ENCODE results near the gene NCAM1.

The NCAM1 gene

DNA sequence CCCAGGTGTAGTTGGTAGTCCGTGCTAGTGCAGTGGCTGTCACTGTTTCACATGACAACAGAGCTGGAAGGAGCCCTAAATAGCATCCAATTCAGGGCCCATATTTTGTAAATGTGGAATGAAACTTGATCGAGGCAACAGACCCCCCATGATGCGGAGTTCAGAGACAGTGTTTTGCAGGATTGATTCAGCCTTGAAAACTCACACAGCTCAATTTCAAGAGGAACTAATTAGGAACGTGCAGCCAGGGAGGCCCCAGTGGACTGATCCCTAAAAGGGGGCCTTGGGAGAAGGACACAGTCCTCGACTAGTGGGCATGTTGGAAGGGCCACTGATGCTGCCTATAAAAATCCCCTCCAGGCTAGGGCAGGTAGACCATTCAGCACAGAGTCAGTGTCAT is 292.2 kb downstream of the NCAM1 start:
- no peaks in the 10 kb centered on the region for H3K27me3 ChIP-seq (ENCODE audit: control insufficient read depth in 5 of 5, insufficient read depth in 4 of 5, low read length in 5 of 5)
- H3K4me3 ChIP-seq (ENCODE audit: low read depth in 1 of 5, low read length in 5 of 5) = no peak overlapping the region
- no peaks in the 10 kb centered on the region for H3K9me3 ChIP-seq (ENCODE audit: control insufficient read depth in 5 of 5, low read length in 5 of 5)
- H3K4me1 ChIP-seq (ENCODE audit: control insufficient read depth in 5 of 5, insufficient read depth in 5 of 5, low read length in 5 of 5) = no peaks in the 10 kb centered on the region
- no peak overlapping the region for H3K9ac ChIP-seq (ENCODE audit: low read length in 5 of 5)
- H3K36me3 ChIP-seq (ENCODE audit: control insufficient read depth in 5 of 5, insufficient read depth in 5 of 5, low read length in 5 of 5) = no peaks in the 10 kb centered on the region
- H3K27ac ChIP-seq (ENCODE audit: low read depth, low read length) = no peak overlapping the region

DNA sequence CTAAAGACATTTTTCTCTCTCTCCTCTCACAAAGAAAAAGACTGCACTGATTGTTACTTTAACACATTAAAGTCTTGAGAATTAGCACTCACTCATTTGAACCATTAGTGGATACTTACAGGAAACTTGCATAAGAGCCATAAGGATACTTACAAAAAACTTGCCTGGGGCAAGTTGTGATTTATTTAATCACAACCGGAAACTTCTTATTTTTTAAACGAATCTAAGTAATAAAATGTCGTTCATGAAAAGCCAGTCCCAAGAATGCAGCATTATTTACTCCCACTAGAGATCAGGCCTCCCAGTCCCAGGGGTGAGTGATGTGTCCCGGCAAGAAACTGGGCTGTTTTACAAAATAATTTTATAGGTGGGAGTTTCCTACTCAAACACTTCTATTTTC is 293.9 kb downstream of the NCAM1 start:
- no peak overlapping the region for H3K4me3 ChIP-seq (ENCODE audit: low read depth in 1 of 5, low read length in 5 of 5)
- H3K9me3 ChIP-seq (ENCODE audit: control insufficient read depth in 5 of 5, low read length in 5 of 5) = no peaks in the 10 kb centered on the region
- H3K4me1 ChIP-seq (ENCODE audit: control insufficient read depth in 5 of 5, insufficient read depth in 5 of 5, low read length in 5 of 5) = no peaks in the 10 kb centered on the region
- H3K36me3 ChIP-seq (ENCODE audit: control insufficient read depth in 5 of 5, insufficient read depth in 5 of 5, low read length in 5 of 5) = no peaks in the 10 kb centered on the region
- H3K27me3 ChIP-seq (ENCODE audit: control insufficient read depth in 5 of 5, insufficient read depth in 4 of 5, low read length in 5 of 5) = no peaks in the 10 kb centered on the region
- H3K27ac ChIP-seq (ENCODE audit: low read depth, low read length) = no peak overlapping the region
- no peak overlapping the region for H3K9ac ChIP-seq (ENCODE audit: low read length in 5 of 5)

DNA sequence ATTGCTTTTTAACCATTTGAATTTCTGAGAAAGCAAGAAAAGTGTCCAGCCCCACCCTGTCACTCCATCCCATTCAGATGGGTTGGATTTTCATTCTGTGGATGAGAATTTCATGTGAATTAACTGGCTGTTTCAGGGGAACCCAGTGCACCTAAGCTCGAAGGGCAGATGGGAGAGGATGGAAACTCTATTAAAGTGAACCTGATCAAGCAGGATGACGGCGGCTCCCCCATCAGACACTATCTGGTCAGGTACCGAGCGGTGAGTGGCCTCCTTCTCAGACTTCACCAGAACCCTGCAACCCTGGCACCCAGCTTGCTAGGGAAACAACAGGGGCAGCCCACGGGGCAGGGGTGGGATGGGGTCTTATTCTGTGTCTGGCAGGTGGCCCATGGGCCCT is 294.5 kb downstream of the NCAM1 start:
- Histone ChIP-seq H3K9ac (ENCODE audit: low read length in 5 of 5) (no peak overlapping the region), H3K27ac (ENCODE audit: low read depth, low read length) (no peak overlapping the region), H3K4me1 (ENCODE audit: control insufficient read depth in 5 of 5, insufficient read depth in 5 of 5, low read length in 5 of 5) (no peaks in the 10 kb centered on the region), H3K36me3 (ENCODE audit: control insufficient read depth in 5 of 5, insufficient read depth in 5 of 5, low read length in 5 of 5) (no peaks in the 10 kb centered on the region), H3K9me3 (ENCODE audit: control insufficient read depth in 5 of 5, low read length in 5 of 5) (no peaks in the 10 kb centered on the region), H3K4me3 (ENCODE audit: low read depth in 1 of 5, low read length in 5 of 5) (no peak overlapping the region), H3K27me3 (ENCODE audit: control insufficient read depth in 5 of 5, insufficient read depth in 4 of 5, low read length in 5 of 5) (no peaks in the 10 kb centered on the region)

DNA sequence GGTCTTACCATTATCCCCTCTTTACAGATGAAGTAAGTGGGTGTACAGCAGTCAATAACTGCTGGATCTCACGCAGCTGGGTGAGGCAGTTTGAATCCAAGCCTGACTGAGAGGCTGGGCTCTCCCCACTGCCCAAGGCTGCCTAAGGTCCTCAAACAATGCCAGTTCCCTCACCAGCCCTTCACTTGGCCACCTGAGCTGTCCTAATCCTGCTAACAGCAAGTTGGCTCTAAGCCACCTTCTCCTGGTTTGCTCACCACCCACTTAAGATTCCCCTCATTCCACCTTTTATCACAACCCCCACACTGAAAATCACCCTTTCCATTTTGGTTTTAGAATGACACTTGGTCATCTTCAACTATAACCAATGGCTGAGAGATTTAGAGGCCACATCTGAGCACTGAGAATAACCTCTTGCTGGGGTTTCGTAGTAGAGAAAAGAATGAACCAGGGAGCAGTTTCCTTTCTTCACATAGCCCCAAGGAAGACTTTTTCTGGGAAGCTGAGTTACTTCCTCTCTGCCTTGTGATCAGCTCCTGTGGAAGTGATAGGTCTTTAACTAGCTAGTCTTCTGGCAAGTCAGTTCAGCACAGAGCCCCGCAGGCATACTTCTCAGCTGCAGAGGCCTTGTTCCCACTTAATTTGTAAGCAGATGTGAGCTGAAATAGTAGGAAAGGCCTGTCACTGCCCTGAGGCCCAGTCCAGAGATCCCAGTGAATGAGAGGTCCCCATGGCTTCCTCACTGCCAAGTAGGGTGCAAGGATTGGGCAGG is 295.4 kb downstream of the NCAM1 start:
- no peak overlapping the region for H3K27ac ChIP-seq (ENCODE audit: low read depth, low read length)
- H3K27me3 ChIP-seq (ENCODE audit: control insufficient read depth in 5 of 5, insufficient read depth in 4 of 5, low read length in 5 of 5) = no peaks in the 10 kb centered on the region
- H3K4me3 ChIP-seq (ENCODE audit: low read depth in 1 of 5, low read length in 5 of 5) = no peak overlapping the region
- H3K9me3 ChIP-seq (ENCODE audit: control insufficient read depth in 5 of 5, low read length in 5 of 5) = no peaks in the 10 kb centered on the region
- no peaks in the 10 kb centered on the region for H3K36me3 ChIP-seq (ENCODE audit: control insufficient read depth in 5 of 5, insufficient read depth in 5 of 5, low read length in 5 of 5)
- H3K9ac ChIP-seq (ENCODE audit: low read length in 5 of 5) = no peak overlapping the region
- no peaks in the 10 kb centered on the region for H3K4me1 ChIP-seq (ENCODE audit: control insufficient read depth in 5 of 5, insufficient read depth in 5 of 5, low read length in 5 of 5)

DNA sequence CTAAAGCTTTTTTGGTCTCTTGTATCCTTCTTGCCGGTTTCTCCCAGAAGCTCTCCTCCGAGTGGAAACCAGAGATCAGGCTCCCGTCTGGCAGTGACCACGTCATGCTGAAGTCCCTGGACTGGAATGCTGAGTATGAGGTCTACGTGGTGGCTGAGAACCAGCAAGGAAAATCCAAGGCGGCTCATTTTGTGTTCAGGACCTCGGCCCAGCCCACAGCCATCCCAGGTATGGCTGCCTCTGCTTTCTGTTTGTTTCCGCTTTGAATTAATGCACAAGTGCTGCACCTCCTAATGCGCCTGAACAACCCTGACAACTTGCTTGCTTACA is 298.8 kb downstream of the NCAM1 start:
- no peaks in the 10 kb centered on the region for H3K9me3 ChIP-seq (ENCODE audit: control insufficient read depth in 5 of 5, low read length in 5 of 5)
- no peak overlapping the region for H3K4me3 ChIP-seq (ENCODE audit: low read depth in 1 of 5, low read length in 5 of 5)
- H3K36me3 ChIP-seq (ENCODE audit: control insufficient read depth in 5 of 5, insufficient read depth in 5 of 5, low read length in 5 of 5) = no peaks in the 10 kb centered on the region
- H3K27me3 ChIP-seq (ENCODE audit: control insufficient read depth in 5 of 5, insufficient read depth in 4 of 5, low read length in 5 of 5) = peaks cover 0 to 3% (median 0%) of the 10 kb centered on the region in 5 donors
- no peaks in the 10 kb centered on the region for H3K4me1 ChIP-seq (ENCODE audit: control insufficient read depth in 5 of 5, insufficient read depth in 5 of 5, low read length in 5 of 5)
- no peak overlapping the region for H3K27ac ChIP-seq (ENCODE audit: low read depth, low read length)
- no peak overlapping the region for H3K9ac ChIP-seq (ENCODE audit: low read length in 5 of 5)

DNA sequence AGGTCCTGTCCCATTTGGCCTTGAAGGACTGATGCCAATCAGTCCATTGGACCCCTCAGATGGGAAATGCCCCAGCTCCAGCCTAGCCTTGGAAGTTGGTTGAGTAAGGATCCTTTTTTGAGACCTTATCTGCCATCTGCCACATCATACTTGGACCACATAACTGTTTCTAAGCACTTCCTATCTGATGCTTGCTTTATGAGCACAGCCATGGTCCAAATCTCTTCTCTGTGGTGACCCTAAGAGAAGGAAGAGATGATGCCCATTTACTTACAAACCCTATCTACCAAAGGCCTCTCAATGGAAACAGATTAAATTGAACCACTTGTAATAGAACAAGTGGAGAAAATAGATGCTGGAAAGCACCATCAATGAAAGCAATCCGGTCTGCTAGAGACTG is 299.3 kb downstream of the NCAM1 start:
- H3K36me3 ChIP-seq (ENCODE audit: control insufficient read depth in 5 of 5, insufficient read depth in 5 of 5, low read length in 5 of 5) = no peaks in the 10 kb centered on the region
- no peak overlapping the region for H3K27ac ChIP-seq (ENCODE audit: low read depth, low read length)
- H3K27me3 ChIP-seq (ENCODE audit: control insufficient read depth in 5 of 5, insufficient read depth in 4 of 5, low read length in 5 of 5) = peaks cover 0 to 3% (median 0%) of the 10 kb centered on the region in 5 donors
- no peaks in the 10 kb centered on the region for H3K9me3 ChIP-seq (ENCODE audit: control insufficient read depth in 5 of 5, low read length in 5 of 5)
- H3K4me1 ChIP-seq (ENCODE audit: control insufficient read depth in 5 of 5, insufficient read depth in 5 of 5, low read length in 5 of 5) = no peaks in the 10 kb centered on the region
- no peak overlapping the region for H3K9ac ChIP-seq (ENCODE audit: low read length in 5 of 5)
- no peak overlapping the region for H3K4me3 ChIP-seq (ENCODE audit: low read depth in 1 of 5, low read length in 5 of 5)

DNA sequence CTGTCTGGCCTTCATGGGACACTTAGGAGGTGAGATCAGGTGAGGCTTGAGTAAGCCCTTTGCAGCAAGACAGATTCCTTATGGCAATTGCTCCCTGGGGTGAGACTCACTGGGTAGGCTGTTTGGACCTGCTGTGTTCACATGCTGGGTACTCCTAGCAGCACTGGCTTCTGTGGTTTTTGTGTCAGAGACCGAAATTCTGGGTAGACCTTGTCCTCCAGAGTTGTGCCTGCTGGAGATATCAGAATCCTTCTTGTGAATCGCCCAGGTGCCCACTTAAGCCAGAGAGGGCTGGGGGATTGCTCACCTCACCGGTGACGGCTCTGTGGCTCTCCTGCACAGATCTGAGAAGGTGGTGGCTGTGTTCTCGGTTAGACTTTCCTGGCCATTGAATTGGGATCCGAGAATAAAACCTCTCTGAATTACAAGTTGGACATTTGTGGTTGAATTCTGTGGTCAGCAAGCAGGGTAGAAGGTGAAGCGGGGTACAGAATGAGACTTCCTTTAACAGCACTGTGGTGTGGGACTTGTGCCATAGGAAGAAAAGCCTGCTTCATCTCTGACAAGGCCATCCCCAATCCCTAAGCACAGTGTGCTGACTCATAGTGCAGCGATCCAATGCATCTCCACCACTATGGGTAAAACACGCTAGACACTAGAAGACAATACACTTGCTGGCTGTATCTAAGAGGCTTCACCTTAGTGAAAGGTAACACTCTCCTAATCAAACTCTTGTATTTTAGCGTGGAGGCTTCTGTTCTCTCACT is 300.7 kb downstream of the NCAM1 start:
- peaks cover 0 to 3% (median 0%) of the 10 kb centered on the region in 5 donors for H3K27me3 ChIP-seq (ENCODE audit: control insufficient read depth in 5 of 5, insufficient read depth in 4 of 5, low read length in 5 of 5)
- H3K9me3 ChIP-seq (ENCODE audit: control insufficient read depth in 5 of 5, low read length in 5 of 5) = no peaks in the 10 kb centered on the region
- no peak overlapping the region for H3K9ac ChIP-seq (ENCODE audit: low read length in 5 of 5)
- no peaks in the 10 kb centered on the region for H3K4me1 ChIP-seq (ENCODE audit: control insufficient read depth in 5 of 5, insufficient read depth in 5 of 5, low read length in 5 of 5)
- no peaks in the 10 kb centered on the region for H3K36me3 ChIP-seq (ENCODE audit: control insufficient read depth in 5 of 5, insufficient read depth in 5 of 5, low read length in 5 of 5)
- no peak overlapping the region for H3K27ac ChIP-seq (ENCODE audit: low read depth, low read length)
- no peak overlapping the region for H3K4me3 ChIP-seq (ENCODE audit: low read depth in 1 of 5, low read length in 5 of 5)

DNA sequence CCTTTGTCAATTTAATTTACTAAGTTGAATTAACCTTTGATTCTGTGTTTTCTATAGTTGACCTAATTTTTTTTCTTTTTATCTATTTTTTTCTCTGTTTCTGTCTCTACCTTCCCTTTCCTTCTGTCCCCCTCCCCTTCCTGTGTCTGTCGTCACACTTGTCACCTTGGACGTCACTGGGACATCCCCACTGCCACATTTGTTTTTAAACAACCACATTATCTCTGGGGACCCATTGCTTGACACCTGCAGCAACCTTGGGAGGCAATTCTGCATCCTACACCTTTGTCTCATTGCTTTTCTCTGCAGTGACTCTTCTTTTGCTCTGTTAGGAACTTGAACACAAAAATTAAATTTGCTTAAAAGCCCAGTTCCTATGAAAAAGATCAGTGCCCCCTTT is 301.4 kb downstream of the NCAM1 start:
- H3K4me1 ChIP-seq (ENCODE audit: control insufficient read depth in 5 of 5, insufficient read depth in 5 of 5, low read length in 5 of 5) = no peaks in the 10 kb centered on the region
- H3K27me3 ChIP-seq (ENCODE audit: control insufficient read depth in 5 of 5, insufficient read depth in 4 of 5, low read length in 5 of 5) = peaks cover 0 to 3% (median 0%) of the 10 kb centered on the region in 5 donors
- H3K36me3 ChIP-seq (ENCODE audit: control insufficient read depth in 5 of 5, insufficient read depth in 5 of 5, low read length in 5 of 5) = no peaks in the 10 kb centered on the region
- no peak overlapping the region for H3K4me3 ChIP-seq (ENCODE audit: low read depth in 1 of 5, low read length in 5 of 5)
- H3K27ac ChIP-seq (ENCODE audit: low read depth, low read length) = no peak overlapping the region
- no peak overlapping the region for H3K9ac ChIP-seq (ENCODE audit: low read length in 5 of 5)
- no peaks in the 10 kb centered on the region for H3K9me3 ChIP-seq (ENCODE audit: control insufficient read depth in 5 of 5, low read length in 5 of 5)

DNA sequence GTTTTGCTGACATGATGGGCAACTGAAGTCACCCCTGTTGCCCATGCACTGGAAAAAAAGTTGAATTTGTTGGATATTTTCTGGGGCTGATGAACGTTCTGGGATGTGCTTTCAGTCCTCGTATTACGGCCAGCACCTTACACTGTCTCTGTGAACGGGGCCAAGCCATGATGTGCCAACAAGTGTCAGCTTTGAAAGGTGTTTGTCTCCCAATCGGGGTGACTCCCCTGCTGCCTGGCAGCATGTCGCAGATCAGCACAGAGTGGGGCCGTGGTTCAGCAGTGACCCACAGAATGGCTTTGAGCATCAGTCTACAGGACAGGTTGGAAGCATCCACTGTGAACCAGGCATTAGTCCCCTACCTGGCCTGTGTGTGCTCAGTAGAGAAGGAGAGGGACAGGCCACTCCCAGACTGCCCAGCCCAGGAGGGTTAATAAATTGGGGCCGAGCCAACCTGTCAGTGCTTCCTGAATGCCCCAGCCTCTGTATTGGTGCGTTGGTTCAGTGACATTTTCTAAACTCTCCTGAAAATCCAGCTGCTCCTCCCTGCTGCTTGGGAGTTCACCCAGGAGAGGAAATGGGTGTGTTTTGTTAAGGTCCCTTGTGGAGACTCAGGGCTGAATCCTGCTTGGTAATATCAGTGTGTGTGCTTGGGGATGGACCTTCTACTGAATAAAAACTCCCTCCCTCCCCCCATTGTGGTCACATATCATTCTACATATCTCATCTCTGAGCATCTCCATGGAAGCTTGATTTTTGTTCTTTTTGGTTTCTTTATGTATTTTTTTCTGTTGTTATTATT is 302.4 kb downstream of the NCAM1 start:
- no peaks in the 10 kb centered on the region for H3K36me3 ChIP-seq (ENCODE audit: control insufficient read depth in 5 of 5, insufficient read depth in 5 of 5, low read length in 5 of 5)
- H3K27ac ChIP-seq (ENCODE audit: low read depth, low read length) = no peak overlapping the region
- no peaks in the 10 kb centered on the region for H3K4me1 ChIP-seq (ENCODE audit: control insufficient read depth in 5 of 5, insufficient read depth in 5 of 5, low read length in 5 of 5)
- peaks cover 0 to 3% (median 0%) of the 10 kb centered on the region in 5 donors for H3K27me3 ChIP-seq (ENCODE audit: control insufficient read depth in 5 of 5, insufficient read depth in 4 of 5, low read length in 5 of 5)
- no peak overlapping the region for H3K9ac ChIP-seq (ENCODE audit: low read length in 5 of 5)
- no peak overlapping the region for H3K4me3 ChIP-seq (ENCODE audit: low read depth in 1 of 5, low read length in 5 of 5)
- H3K9me3 ChIP-seq (ENCODE audit: control insufficient read depth in 5 of 5, low read length in 5 of 5) = no peaks in the 10 kb centered on the region

DNA sequence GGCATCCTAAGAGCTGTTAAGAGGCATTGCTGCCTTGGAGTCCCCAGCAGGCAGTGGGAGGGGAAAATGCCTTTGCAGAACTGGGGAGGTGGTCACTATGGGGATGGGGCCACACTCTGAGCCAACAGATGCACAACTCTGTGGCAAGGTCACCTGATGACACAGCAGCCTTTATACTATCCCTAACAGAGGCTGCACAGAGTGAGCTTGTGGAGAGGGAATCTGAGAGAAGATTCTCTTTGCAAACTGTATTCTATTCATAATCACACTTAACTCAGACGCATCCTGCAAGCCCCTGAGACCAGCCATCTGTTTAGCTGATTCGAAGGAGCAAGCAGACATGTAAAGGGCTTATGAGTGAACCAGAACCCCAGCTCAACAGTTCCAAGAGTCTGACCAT is 304.1 kb downstream of the NCAM1 start:
- H3K27ac ChIP-seq (ENCODE audit: low read depth, low read length) = no peak overlapping the region
- H3K36me3 ChIP-seq (ENCODE audit: control insufficient read depth in 5 of 5, insufficient read depth in 5 of 5, low read length in 5 of 5) = no peaks in the 10 kb centered on the region
- H3K4me3 ChIP-seq (ENCODE audit: low read depth in 1 of 5, low read length in 5 of 5) = no peak overlapping the region
- no peak overlapping the region for H3K9ac ChIP-seq (ENCODE audit: low read length in 5 of 5)
- peaks cover 0 to 5% (median 0%) of the 10 kb centered on the region in 5 donors for H3K27me3 ChIP-seq (ENCODE audit: control insufficient read depth in 5 of 5, insufficient read depth in 4 of 5, low read length in 5 of 5)
- H3K4me1 ChIP-seq (ENCODE audit: control insufficient read depth in 5 of 5, insufficient read depth in 5 of 5, low read length in 5 of 5) = no peaks in the 10 kb centered on the region
- H3K9me3 ChIP-seq (ENCODE audit: control insufficient read depth in 5 of 5, low read length in 5 of 5) = no peaks in the 10 kb centered on the region

Measured in subcutaneous abdominal adipose tissue (tissue), 5 donors.